GM10248 (cell line): ENCODE data around the gene COL19A1.
"Not testable (repeated sequence)": the region's sequence is repeated elsewhere in the genome, so short reads cannot be mapped to it uniquely, and the experiment has no call there.

Experiments
- CTCF ChIA-PET: fragments of 300-600 bp; sonication (Branson Sonifier 250); formaldehyde crosslinking; extraction: SDS; loops from one replicate; lab custom pipeline; 2021; ENCODE audit warnings: antibody characterized with exemption; lab: Yijun Ruan, JAX
- POLR2A ChIA-PET: fragments of 350-650 bp; sonication (Branson Sonifier 250); formaldehyde crosslinking; extraction: SDS; loops from one replicate; lab custom pipeline; 2020; ENCODE audit warnings: antibody characterized with exemption; lab: Yijun Ruan, JAX
- DNase-seq: peaks from one replicate; pipeline ENCODE4 v3.0.0; 2012; ENCODE audit errors: extremely low spot score
- CTCF ChIP-seq: IDR thresholded peaks from 2 replicates; pipeline ENCODE4 v1.5.1; 2012; ENCODE audit warnings: mild to moderate bottlenecking, low read depth; ENCODE audit errors: extremely low read depth, missing control alignments, control extremely low read depth

COL19A1 gene

GRCh38 chr6:69918813-69919475, 52.6 kb downstream of the COL19A1 start:
- no peak for TF ChIP-seq CTCF
- ChIA-PET POLR2A (no interaction called here), CTCF (no interaction called here)
- no peak for DNase-seq

GRCh38 chr6:69921066-69921465, 54.7 kb downstream of the COL19A1 start:
- CTCF ChIA-PET, DNase-seq, POLR2A ChIA-PET: not testable (repeated sequence)

GRCh38 chr6:69921611-69922010, 55.3 kb downstream of the COL19A1 start:
- CTCF ChIA-PET, POLR2A ChIA-PET: not testable (repeated sequence)

GRCh38 chr6:69926745-69927144, 60.4 kb downstream of the COL19A1 start:
- DNase-seq = no peak
- no peak for TF ChIP-seq CTCF
- CTCF ChIA-PET = no interaction called here
- POLR2A ChIA-PET = no interaction called here

More at GRCh38 chr6:69921611-69922010, 55.3 kb downstream of the COL19A1 start:
- not testable (repeated sequence) for DNase-seq

GRCh38 chr6:69933239-69933638, 66.9 kb downstream of the COL19A1 start:
- TF ChIP-seq CTCF = no peak
- DNase-seq = no peak
- POLR2A ChIA-PET = no interaction called here
- CTCF ChIA-PET = interaction anchor here (0.7 to 1.3 kb wide), 3 partner anchors 9 to 11 kb away, joined by 3 to 4 read pairs (median 3); no protein-coding TSS in a partner anchor

- no peak for TF ChIP-seq CTCF
- POLR2A ChIA-PET = no interaction called here
- no peak for DNase-seq
- CTCF ChIA-PET = no interaction called here
Observed at GRCh38 chr6:69935079-69935478, 68.7 kb downstream of the COL19A1 start.

GRCh38 chr6:69936674-69937363, 70.5 kb downstream of the COL19A1 start:
- no peak for DNase-seq
- ChIA-PET POLR2A (no interaction called here), CTCF (interaction anchor here (1.0 to 2.2 kb wide), 2 partner anchors 11 to 38 kb away, joined by 3 to 8 read pairs; no protein-coding TSS in a partner anchor)
- TF ChIP-seq CTCF = no peak
